H1 (cell line): ENCODE results near the gene TCL1A.

ENCODE experiments used
- BACH1 ChIP-seq: IDR thresholded peaks from 2 replicates; pipeline ENCODE4 v1.6.1; 2012; ENCODE audit warnings: low read length, improper control_type of control experiment
- CREB1 ChIP-seq: IDR thresholded peaks from 2 replicates; pipeline ENCODE4 v1.6.1; 2012; ENCODE audit warnings: inconsistent platforms
- CTCF ChIP-seq, 3 experiments: IDR thresholded peaks; 1 replicate in 2 of 3; 2 replicates in 1 of 3; pipeline versions ENCODE4 v1.5.1 to v1.6.1; 2011; ENCODE audit warnings: low read length in 3 of 3, mild to moderate bottlenecking in 3 of 3, inconsistent platforms in 2 of 3, low read depth in 1 of 3, moderate library complexity in 1 of 3; ENCODE audit not compliant: insufficient read depth in 1 of 3; ENCODE audit errors: control extremely low read depth in 1 of 3
- MAFK ChIP-seq: IDR thresholded peaks from 2 replicates; pipeline ENCODE4 v1.6.1; 2012; ENCODE audit warnings: low read depth, mild to moderate bottlenecking, improper control_type of control experiment, low read length
- RFX5 ChIP-seq: IDR thresholded peaks from 2 replicates; pipeline ENCODE4 v1.6.1; 2011; ENCODE audit warnings: low read depth, low read length, improper control_type of control experiment, borderline replicate concordance
- SUZ12 ChIP-seq: fragments of 200-600 bp; sonication (generic); IDR thresholded peaks from 2 replicates; pipeline ENCODE4 v1.6.1; 2012; ENCODE audit warnings: mild to moderate bottlenecking, inconsistent platforms, low read length, moderate library complexity, mixed read lengths
- TBP ChIP-seq: IDR thresholded peaks from 2 replicates; pipeline ENCODE4 v1.6.1; 2011; ENCODE audit warnings: low read depth, low read length, improper control_type of control experiment

DNA sequence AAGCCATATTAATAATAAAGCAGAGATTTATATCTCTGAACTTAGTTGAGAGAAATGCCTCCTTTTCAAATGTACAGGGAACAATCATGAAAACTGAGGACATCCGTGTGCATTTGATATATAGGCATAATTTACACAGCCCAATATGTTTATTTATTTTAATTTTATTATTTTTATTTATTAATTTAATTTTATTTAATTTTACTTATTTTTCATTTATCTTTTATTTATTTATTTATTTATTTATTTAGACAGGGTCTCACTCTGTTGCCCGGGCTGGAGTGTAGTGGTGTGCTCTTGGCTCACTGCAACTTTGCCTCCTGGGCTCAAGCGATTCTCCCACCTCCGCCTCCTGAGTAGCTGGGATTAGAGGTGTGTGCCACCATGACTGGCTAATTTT, 8.4 kb downstream of the TCL1A start:
- TF ChIP-seq RFX5 (no peak), CTCF (IDR thresholded peaks at IDR 0.05; ENCODE audit: control extremely low read depth in 1 of 3, insufficient read depth in 1 of 3, low read depth in 1 of 3, low read length in 3 of 3) (no peak), BACH1 (no peak), TBP (no peak), MAFK (no peak), SUZ12 (no peak), CREB1 (no peak)
